ENCODE data around the gene PPP1R14D. TPM values are rescaled to one million over a fixed set of nuclear protein-coding genes. Genes with fewer than 3 reads are reported as not detected.

The PPP1R14D gene
- polyA plus RNA-seq, 1 donor from 2014 or later, result not detected

DNA sequence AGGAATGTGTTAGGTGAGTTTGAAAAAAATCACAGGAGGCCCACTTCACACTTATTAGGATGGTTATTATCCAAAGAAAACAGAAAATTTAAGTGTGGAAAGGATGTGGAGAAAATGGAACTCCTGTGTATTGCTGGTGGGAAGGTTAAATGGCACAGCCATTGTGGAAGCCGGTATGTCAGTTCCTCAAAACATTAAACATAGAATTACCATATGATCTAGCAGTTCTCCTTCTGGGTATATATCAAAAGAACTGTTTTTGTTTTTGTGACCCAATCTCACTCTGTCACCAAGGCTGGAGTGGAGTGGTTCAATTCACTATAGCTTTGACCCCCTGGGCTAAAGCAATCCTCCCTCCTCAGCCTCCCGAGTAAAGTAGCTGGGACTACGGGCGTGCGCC is 32.0 kb downstream of the PPP1R14D start:
- H4K20me1 ChIP-seq (ENCODE audit: insufficient read depth), result no peaks in the 10 kb centered on the region
- H3K4me2 ChIP-seq (ENCODE audit: low read length), result no peak overlapping the region
- no peak overlapping the region for H3K4me3 ChIP-seq (ENCODE audit: low read length)
- no peak overlapping the region for H2AFZ ChIP-seq (ENCODE audit: low read depth, low read length)
- no peak overlapping the region for H3K27ac ChIP-seq (ENCODE audit: low read length)
- peaks cover 3% of the 10 kb centered on the region for H3K36me3 ChIP-seq (ENCODE audit: insufficient read depth, low read length)
- H3K9me2 ChIP-seq (ENCODE audit: insufficient read depth, low read length), result no peaks in the 10 kb centered on the region
- H3K9me3 ChIP-seq (ENCODE audit: low read length), result no peaks in the 10 kb centered on the region
- no peak overlapping the region for H3K9ac ChIP-seq (ENCODE audit: low read length)
- H3F3A ChIP-seq (ENCODE audit: insufficient read depth, low read length, poor library complexity, severe bottlenecking), result no peaks in the 10 kb centered on the region
- no peak for TF ChIP-seq TAF1 (IDR thresholded peaks at IDR 0.05; ENCODE audit: low read depth)
- TF ChIP-seq SMC3 (conservative IDR thresholded peaks at IDR 0.05; ENCODE audit: poor library complexity), result no peak
- no peak for TF ChIP-seq EP300 (conservative IDR thresholded peaks at IDR 0.05; ENCODE audit: poor library complexity, severe bottlenecking)
- H3K79me2 ChIP-seq (replicated peaks; ENCODE audit: insufficient read depth, low read length), result no peaks in the 10 kb centered on the region
- no peaks in the 10 kb centered on the region for H3K27me3 ChIP-seq (ENCODE audit: insufficient read depth, low read depth, low read length)

- TF ChIP-seq EP300 (conservative IDR thresholded peaks at IDR 0.05; ENCODE audit: poor library complexity, severe bottlenecking) (no peak), CTCF (IDR thresholded peaks at IDR 0.05; ENCODE audit: poor library complexity, severe bottlenecking) (no peak), SMC3 (conservative IDR thresholded peaks at IDR 0.05; ENCODE audit: poor library complexity) (no peak), RAD21 (conservative IDR thresholded peaks at IDR 0.05) (no peak), POLR2AphosphoS5 (IDR thresholded peaks at IDR 0.05) (no peak), TAF1 (IDR thresholded peaks at IDR 0.05; ENCODE audit: low read depth) (no peak), EZH2 (IDR thresholded peaks at IDR 0.05; ENCODE audit: borderline replicate concordance, insufficient read depth, low read length, poor library complexity, severe bottlenecking) (no peak), MXI1 (conservative IDR thresholded peaks at IDR 0.05; ENCODE audit: poor library complexity, severe bottlenecking) (no peak)
- TF ChIP-seq, protein P1, sequence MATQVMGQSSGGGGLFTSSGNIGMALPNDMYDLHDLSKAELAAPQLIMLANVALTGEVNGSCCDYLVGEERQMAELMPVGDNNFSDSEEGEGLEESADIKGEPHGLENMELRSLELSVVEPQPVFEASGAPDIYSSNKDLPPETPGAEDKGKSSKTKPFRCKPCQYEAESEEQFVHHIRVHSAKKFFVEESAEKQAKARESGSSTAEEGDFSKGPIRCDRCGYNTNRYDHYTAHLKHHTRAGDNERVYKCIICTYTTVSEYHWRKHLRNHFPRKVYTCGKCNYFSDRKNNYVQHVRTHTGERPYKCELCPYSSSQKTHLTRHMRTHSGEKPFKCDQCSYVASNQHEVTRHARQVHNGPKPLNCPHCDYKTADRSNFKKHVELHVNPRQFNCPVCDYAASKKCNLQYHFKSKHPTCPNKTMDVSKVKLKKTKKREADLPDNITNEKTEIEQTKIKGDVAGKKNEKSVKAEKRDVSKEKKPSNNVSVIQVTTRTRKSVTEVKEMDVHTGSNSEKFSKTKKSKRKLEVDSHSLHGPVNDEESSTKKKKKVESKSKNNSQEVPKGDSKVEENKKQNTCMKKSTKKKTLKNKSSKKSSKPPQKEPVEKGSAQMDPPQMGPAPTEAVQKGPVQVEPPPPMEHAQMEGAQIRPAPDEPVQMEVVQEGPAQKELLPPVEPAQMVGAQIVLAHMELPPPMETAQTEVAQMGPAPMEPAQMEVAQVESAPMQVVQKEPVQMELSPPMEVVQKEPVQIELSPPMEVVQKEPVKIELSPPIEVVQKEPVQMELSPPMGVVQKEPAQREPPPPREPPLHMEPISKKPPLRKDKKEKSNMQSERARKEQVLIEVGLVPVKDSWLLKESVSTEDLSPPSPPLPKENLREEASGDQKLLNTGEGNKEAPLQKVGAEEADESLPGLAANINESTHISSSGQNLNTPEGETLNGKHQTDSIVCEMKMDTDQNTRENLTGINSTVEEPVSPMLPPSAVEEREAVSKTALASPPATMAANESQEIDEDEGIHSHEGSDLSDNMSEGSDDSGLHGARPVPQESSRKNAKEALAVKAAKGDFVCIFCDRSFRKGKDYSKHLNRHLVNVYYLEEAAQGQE (IDR thresholded peaks at IDR 0.05; ENCODE audit: borderline replicate concordance), result no peak
- Histone ChIP-seq H3K27ac (ENCODE audit: low read length) (no peak overlapping the region), H3K79me2 (replicated peaks; ENCODE audit: insufficient read depth, low read length) (no peaks in the 10 kb centered on the region), H3K9me2 (ENCODE audit: insufficient read depth, low read length) (no peaks in the 10 kb centered on the region), H3K36me3 (ENCODE audit: insufficient read depth, low read length) (peaks cover 3% of the 10 kb centered on the region), H3K4me2 (ENCODE audit: low read length) (no peak overlapping the region), H3K4me3 (ENCODE audit: low read length) (no peak overlapping the region), H3K9me3 (ENCODE audit: low read length) (no peaks in the 10 kb centered on the region), H4K20me1 (ENCODE audit: insufficient read depth) (no peaks in the 10 kb centered on the region), H3F3A (ENCODE audit: insufficient read depth, low read length, poor library complexity, severe bottlenecking) (no peaks in the 10 kb centered on the region), H3K27me3 (ENCODE audit: insufficient read depth, low read depth, low read length) (no peaks in the 10 kb centered on the region), H2AFZ (ENCODE audit: low read depth, low read length) (no peak overlapping the region), H3K9ac (ENCODE audit: low read length) (no peak overlapping the region)
Measured at GRCh38 chr15:40796041-40796440, 32.5 kb downstream of the PPP1R14D start.

Measured in neural cell (in vitro differentiated cells).